GM03348 (cell line): ENCODE measurements around the gene SSPN.

Source experiments
- DNase-seq: peaks from one replicate; pipeline ENCODE4 v3.0.0; 2012; ENCODE audit warnings: low spot score

The SSPN gene

GRCh38 chr12:26187014-26187798 lies 8.2 kb upstream of the SSPN start:
- no peak for DNase-seq

GRCh38 chr12:26188127-26188526 lies 7.2 kb upstream of the SSPN start:
- peak; percentile 54 for DNase-seq

GRCh38 chr12:26188641-26189040 lies 6.7 kb upstream of the SSPN start:
- no peak for DNase-seq

- DNase-seq = no peak
Measured at GRCh38 chr12:26192142-26192541, 3.2 kb upstream of the SSPN start.

GRCh38 chr12:26193539-26193938 lies 1.8 kb upstream of the SSPN start:
- no peak for DNase-seq

- DNase-seq = peak; percentile 75
Measured at GRCh38 chr12:26195641-26196420, 458 bp downstream of the SSPN start.

GRCh38 chr12:26196421-26196716 lies 996 bp downstream of the SSPN start:
- peak; percentile 24 for DNase-seq

- DNase-seq = no peak
Measured at GRCh38 chr12:26197832-26198231, 2.5 kb downstream of the SSPN start.

- DNase-seq = peak; percentile 77
Measured at GRCh38 chr12:26198742-26199141, 3.4 kb downstream of the SSPN start.

GRCh38 chr12:26203167-26203780 lies 7.9 kb downstream of the SSPN start:
- no peak for DNase-seq

GRCh38 chr12:26204612-26205289 lies 9.4 kb downstream of the SSPN start:
- no peak for DNase-seq

- no peak for DNase-seq
Measured at GRCh38 chr12:26205298-26205697, 9.9 kb downstream of the SSPN start.

- DNase-seq = no peak
Measured at GRCh38 chr12:26205941-26206340, 10.6 kb downstream of the SSPN start.

- DNase-seq = no peak
Measured at GRCh38 chr12:26211331-26211730, 16.0 kb downstream of the SSPN start.

GRCh38 chr12:26212396-26212795 lies 17.0 kb downstream of the SSPN start:
- DNase-seq = no peak

GRCh38 chr12:26212988-26213387 lies 17.6 kb downstream of the SSPN start:
- DNase-seq = no peak

- DNase-seq = no peak
Measured at GRCh38 chr12:26214121-26214520, 18.7 kb downstream of the SSPN start.

GRCh38 chr12:26219736-26220135 lies 24.4 kb downstream of the SSPN start:
- DNase-seq = no peak

GRCh38 chr12:26224657-26225056 lies 29.3 kb downstream of the SSPN start:
- no peak for DNase-seq

GRCh38 chr12:26226122-26226521 lies 30.7 kb downstream of the SSPN start:
- no peak for DNase-seq

- peak; percentile 34 for DNase-seq
Measured at GRCh38 chr12:26226629-26227360, 31.4 kb downstream of the SSPN start.

- DNase-seq = no peak
Measured at GRCh38 chr12:26227361-26227745, 32.0 kb downstream of the SSPN start.
